Measurements from ENCODE around the gene CSPG5. TPM values are rescaled to one million over a fixed set of nuclear protein-coding genes. Genes with fewer than 3 reads are reported as not detected.

Gene CSPG5
- total RNA-seq: 0.59 TPM
- long read RNA-seq, full-length matches to known transcripts: 1 of 1 reads
- long read RNA-seq, partial matches to known transcripts: 0 of 1 reads
- long read RNA-seq, other reads (novel, unspliced or antisense): 0 of 1 reads

- intact Hi-C loops (cut with micrococcal nuclease): no loop called here
- peak; percentile 51 for DNase-seq
- peak; percentile 51 for ATAC-seq
These were observed at the start of gene CSPG5 for GRCh38 chr3:47578691-47579632. Gene CSPG5, minus strand, starts transcription at chr3:47578865. Its CDS starts 172 bp downstream, at chr3:47578693.

- intact Hi-C loops (cut with micrococcal nuclease): no loop called here
- DNase-seq (no peak), ATAC-seq (no peak)
These were observed 49.8 kb upstream of the CSPG5 start for GRCh38 chr3:47628426-47628825.

GRCh38 chr3:47622671-47623461 is 44.2 kb upstream of the CSPG5 start:
- intact Hi-C loops (cut with micrococcal nuclease): no loop called here
- ATAC-seq: no peak
- DNase-seq: no peak

- intact Hi-C loops (cut with micrococcal nuclease): no loop called here
- DNase-seq (no peak), ATAC-seq (no peak)
These were observed 38.7 kb upstream of the CSPG5 start for GRCh38 chr3:47617086-47618010.

GRCh38 chr3:47614788-47615187 is 36.1 kb upstream of the CSPG5 start:
- intact Hi-C loops (cut with micrococcal nuclease): no loop called here
- no peak for ATAC-seq
- no peak for DNase-seq

GRCh38 chr3:47613722-47614121 is 35.1 kb upstream of the CSPG5 start:
- ATAC-seq (no peak), DNase-seq (no peak)
- intact Hi-C loops (cut with micrococcal nuclease): no loop called here

GRCh38 chr3:47612879-47613278 is 34.2 kb upstream of the CSPG5 start:
- DNase-seq (no peak), ATAC-seq (no peak)
- intact Hi-C loops (cut with micrococcal nuclease): no loop called here

GRCh38 chr3:47612178-47612577 is 33.5 kb upstream of the CSPG5 start:
- ATAC-seq: peak; percentile 89
- DNase-seq: no peak
- intact Hi-C loops (cut with micrococcal nuclease): no loop called here

GRCh38 chr3:47611576-47611975 is 32.9 kb upstream of the CSPG5 start:
- intact Hi-C loops (cut with micrococcal nuclease): no loop called here
- ATAC-seq (no peak), DNase-seq (no peak)

GRCh38 chr3:47610583-47610982 is 31.9 kb upstream of the CSPG5 start:
- peak; percentile 54 for ATAC-seq

GRCh38 chr3:47607335-47607734 is 28.7 kb upstream of the CSPG5 start:
- no peak for ATAC-seq
- intact Hi-C loops (cut with micrococcal nuclease): no loop called here

More at GRCh38 chr3:47610583-47610982, 31.9 kb upstream of the CSPG5 start:
- DNase-seq: no peak
- intact Hi-C loops (cut with micrococcal nuclease): no loop called here

GRCh38 chr3:47606165-47606564 is 27.5 kb upstream of the CSPG5 start:
- ATAC-seq (no peak), DNase-seq (no peak)
- intact Hi-C loops (cut with micrococcal nuclease): no loop called here

More at GRCh38 chr3:47607335-47607734, 28.7 kb upstream of the CSPG5 start:
- DNase-seq: no peak

GRCh38 chr3:47605652-47606051 is 27.0 kb upstream of the CSPG5 start:
- intact Hi-C loops (cut with micrococcal nuclease): no loop called here

GRCh38 chr3:47604145-47604544 is 25.5 kb upstream of the CSPG5 start:
- intact Hi-C loops (cut with micrococcal nuclease): no loop called here
- no peak for DNase-seq
- no peak for ATAC-seq

More at GRCh38 chr3:47605652-47606051, 27.0 kb upstream of the CSPG5 start:
- DNase-seq (no peak), ATAC-seq (no peak)

GRCh38 chr3:47603332-47603731 is 24.7 kb upstream of the CSPG5 start:
- intact Hi-C loops (cut with micrococcal nuclease): no loop called here
- no peak for ATAC-seq
- DNase-seq: no peak

GRCh38 chr3:47601281-47601680 is 22.6 kb upstream of the CSPG5 start:
- ATAC-seq (peak; percentile 30), DNase-seq (no peak)
- intact Hi-C loops (cut with micrococcal nuclease): no loop called here

GRCh38 chr3:47594792-47595191 is 16.1 kb upstream of the CSPG5 start:
- DNase-seq: no peak
- no peak for ATAC-seq
- intact Hi-C loops (cut with micrococcal nuclease): no loop called here

- DNase-seq (no peak), ATAC-seq (no peak)
- intact Hi-C loops (cut with micrococcal nuclease): no loop called here
These were observed 13.6 kb upstream of the CSPG5 start for GRCh38 chr3:47592066-47592795.

All from left ventricle myocardium superior (tissue), 1 donor.